SU-DHL-6 (cell line): ENCODE measurements around the gene DCDC2.

ENCODE experiments used
- EZH2phosphoT487 ChIP-seq: fragments of 200-600 bp; sonication (generic), shearing (Covaris generic); conservative IDR thresholded peaks from 2 replicates; pipeline ENCODE4 v1.6.1; 2018; ENCODE audit warnings: mild to moderate bottlenecking, antibody characterized with exemption, low read length, moderate library complexity, mixed read lengths
- TF ChIP-seq, protein P1 (sequence below): fragments of 200-600 bp; sonication (generic); IDR thresholded peaks from one replicate; pipeline ENCODE4 v1.5.1; 2017; ENCODE audit warnings: antibody characterized with exemption, mild to moderate bottlenecking, low read length, moderate library complexity; ENCODE audit not compliant: insufficient read depth, poor library complexity, severe bottlenecking

DNA sequence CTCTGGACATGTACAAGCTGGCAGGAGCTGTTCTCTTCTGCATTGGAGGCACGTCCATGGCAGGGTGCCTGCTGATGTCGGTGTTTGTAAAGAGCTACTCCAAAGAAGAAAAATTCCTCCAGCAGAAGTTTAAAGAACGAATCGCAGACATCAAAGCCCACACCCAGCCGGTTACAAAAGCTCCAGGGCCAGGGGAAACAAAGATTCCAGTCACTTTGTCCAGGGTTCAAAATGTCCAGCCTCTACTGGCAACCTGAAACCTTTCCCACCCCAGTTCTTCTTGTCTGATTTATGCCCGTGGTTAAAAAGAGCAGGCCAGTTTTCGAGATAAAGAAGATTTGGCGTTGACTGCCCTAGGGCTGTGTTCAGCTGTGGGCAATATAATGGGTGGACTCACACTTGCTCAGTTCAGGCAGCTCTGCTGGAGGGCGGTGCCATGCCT, 212.1 kb downstream of the DCDC2 start:
- TF ChIP-seq, protein P1, sequence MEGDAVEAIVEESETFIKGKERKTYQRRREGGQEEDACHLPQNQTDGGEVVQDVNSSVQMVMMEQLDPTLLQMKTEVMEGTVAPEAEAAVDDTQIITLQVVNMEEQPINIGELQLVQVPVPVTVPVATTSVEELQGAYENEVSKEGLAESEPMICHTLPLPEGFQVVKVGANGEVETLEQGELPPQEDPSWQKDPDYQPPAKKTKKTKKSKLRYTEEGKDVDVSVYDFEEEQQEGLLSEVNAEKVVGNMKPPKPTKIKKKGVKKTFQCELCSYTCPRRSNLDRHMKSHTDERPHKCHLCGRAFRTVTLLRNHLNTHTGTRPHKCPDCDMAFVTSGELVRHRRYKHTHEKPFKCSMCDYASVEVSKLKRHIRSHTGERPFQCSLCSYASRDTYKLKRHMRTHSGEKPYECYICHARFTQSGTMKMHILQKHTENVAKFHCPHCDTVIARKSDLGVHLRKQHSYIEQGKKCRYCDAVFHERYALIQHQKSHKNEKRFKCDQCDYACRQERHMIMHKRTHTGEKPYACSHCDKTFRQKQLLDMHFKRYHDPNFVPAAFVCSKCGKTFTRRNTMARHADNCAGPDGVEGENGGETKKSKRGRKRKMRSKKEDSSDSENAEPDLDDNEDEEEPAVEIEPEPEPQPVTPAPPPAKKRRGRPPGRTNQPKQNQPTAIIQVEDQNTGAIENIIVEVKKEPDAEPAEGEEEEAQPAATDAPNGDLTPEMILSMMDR, result no peak
- no peak for TF ChIP-seq EZH2phosphoT487
